ENCODE data around the gene CDC42EP1. TPM values are rescaled to one million over a fixed set of nuclear protein-coding genes. Genes with fewer than 3 reads are reported as not detected.
"Not testable (repeated sequence)": the region's sequence is repeated elsewhere in the genome, so short reads cannot be mapped to it uniquely, and the experiment has no call there.

Gene CDC42EP1
- total RNA-seq, 1 donor from 2014 or later, result 14.6 TPM

DNA sequence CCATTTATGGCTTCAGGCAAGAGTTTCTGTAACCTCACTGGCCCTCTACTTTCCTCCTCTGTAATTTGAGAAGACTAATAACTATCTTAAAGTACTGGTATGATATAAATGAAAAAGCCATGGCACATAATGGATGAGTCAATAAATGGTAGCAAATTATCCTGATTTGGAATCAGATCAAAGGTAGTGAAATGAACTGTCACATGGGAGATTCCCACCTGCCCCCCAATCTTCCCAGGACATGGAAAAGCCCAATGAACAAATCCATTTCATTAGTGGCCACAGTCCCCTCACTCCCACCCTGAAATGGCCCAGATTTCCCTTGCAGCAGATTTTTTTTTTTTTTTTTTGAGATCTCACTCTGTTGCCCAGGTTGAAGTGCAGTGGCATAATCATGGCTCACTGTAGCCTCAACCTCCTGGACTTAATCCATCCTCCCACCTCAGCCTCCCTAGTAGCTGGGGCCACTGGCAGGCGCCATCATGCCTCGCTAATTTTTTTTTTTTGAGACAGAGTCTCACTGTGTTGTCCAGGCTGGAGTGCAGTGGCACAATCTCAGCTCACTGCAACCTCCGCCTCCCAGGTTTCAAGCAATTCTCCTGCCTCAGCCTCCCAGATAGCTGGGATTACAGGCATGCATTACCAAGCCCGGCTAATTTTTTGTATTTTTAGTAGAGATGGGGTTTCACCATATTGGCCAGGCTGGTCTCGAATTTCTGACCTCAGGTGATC is 42.4 kb downstream of the CDC42EP1 start:
- ATAC-seq; intact Hi-C loops (cut with micrococcal nuclease); DNase-seq: not testable (repeated sequence)

DNA sequence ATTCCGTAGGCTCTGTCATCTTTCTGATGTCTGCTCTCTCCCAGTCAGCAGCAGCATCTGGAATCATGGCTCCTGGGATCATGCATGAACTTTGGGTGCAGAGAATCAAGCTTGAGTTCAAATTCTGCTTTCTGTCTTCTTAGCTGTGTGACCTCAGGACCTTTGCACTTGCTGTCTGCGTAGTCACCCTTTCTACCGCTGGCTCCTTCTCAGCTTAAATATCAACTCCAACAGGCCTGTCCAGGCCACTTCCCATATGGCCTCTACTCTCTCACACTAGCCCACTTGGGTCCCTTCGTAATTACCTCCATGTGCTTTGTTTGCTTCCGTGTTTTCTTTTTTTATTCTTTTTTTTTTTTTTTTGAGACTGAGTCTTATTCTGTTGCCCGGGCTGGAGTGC is 43.8 kb downstream of the CDC42EP1 start:
- ATAC-seq, result no peak
- intact Hi-C loops (cut with micrococcal nuclease), result no loop called here

DNA sequence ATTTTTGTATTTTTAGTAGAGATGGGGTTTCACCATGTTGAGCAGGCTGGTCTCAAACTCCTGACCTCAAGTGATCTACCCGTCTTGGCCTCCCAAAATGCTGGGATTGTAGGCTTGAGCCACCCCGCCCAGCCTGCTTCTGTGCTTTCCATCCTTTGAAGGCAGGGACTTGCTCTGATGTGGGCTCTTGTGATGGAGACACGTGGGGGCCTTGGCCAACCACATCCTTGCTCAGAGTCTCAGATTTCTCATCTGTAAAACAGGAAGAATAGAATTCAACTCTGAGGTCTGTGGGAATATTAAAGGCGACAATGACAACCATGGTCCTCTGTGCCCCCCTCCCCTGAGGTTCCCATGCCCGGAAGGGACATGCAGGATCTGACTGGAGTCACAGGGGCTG is 44.6 kb downstream of the CDC42EP1 start:
- ATAC-seq (no peak), DNase-seq (no peak)
- intact Hi-C loops (cut with micrococcal nuclease), result no loop called here

More for the DNA sequence above, 43.8 kb downstream of the CDC42EP1 start:
- DNase-seq, result no peak

DNA sequence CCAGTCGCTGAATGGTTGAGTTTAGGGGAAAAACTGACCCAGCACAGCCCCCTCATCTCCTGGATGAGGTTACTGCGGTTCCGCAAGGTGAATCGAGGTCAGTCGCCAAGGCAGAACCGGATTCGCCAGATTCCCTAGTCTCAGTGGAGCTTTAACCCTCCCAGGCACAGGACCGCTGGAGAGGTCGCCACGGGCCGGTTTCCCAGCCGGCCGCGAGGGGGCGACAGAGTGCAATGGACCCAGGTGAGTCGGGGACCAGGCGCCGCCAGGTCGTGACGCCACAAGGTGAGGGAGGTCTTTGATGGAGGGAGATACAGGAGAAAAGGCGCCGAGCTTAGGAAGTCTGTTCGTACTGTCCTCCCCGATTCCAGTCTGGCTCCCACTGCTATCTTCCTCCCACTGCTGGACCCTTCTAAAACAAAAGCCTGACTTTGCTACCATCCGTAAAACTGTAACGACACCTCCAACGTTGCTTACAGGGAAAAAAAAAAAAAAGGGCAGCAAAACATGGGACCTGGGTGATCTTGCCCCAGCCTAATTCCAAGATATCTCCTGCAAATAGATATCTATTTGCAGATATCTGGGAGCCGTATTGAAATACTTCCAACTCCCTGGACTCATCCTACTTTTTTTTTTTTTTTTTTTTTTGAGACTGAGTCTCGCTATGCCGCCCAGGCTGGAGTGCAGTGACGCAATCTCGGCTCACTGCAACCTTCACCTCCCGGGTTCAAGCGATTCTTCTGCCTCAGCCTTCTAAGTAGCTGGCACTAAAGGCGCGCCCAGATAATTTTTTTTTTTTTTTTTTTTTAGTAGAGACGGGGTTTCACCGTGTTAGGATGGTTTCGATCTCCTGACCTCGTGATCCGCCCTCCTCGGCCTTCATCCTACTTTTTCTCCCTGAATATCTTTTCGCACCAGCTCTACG is 47.0 kb downstream of the CDC42EP1 start:
- DNase-seq (peak; percentile 88), ATAC-seq (peak; percentile 23)
- intact Hi-C loops (cut with micrococcal nuclease), result no loop called here

DNA sequence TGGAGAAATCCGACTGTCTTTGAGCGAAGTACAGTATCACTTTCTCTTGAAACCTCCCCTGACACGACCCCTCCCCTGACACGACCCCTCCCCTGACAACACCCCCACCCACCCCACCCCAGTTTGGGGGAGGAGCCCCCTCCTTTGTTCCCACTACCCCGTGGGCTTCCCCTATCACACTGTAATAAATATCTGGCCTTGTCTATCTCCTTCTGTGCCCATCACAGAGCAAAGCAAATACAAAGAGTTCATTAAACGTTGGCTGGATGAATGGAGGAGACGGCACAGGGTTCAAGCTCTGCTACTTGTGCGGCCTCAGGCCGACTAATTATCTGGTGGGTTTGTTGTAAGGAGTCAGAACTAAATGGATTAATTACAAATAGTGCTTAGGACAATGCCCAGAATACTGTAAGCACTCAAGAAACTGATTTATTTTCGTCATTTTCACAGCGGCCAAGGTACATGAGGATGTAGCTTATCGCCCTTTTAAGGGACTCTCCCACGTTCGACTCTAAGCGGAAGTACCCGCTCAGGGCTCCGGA is 47.7 kb downstream of the CDC42EP1 start:
- intact Hi-C loops (cut with micrococcal nuclease), result no loop called here
- DNase-seq (no peak), ATAC-seq (peak; percentile 0)

DNA sequence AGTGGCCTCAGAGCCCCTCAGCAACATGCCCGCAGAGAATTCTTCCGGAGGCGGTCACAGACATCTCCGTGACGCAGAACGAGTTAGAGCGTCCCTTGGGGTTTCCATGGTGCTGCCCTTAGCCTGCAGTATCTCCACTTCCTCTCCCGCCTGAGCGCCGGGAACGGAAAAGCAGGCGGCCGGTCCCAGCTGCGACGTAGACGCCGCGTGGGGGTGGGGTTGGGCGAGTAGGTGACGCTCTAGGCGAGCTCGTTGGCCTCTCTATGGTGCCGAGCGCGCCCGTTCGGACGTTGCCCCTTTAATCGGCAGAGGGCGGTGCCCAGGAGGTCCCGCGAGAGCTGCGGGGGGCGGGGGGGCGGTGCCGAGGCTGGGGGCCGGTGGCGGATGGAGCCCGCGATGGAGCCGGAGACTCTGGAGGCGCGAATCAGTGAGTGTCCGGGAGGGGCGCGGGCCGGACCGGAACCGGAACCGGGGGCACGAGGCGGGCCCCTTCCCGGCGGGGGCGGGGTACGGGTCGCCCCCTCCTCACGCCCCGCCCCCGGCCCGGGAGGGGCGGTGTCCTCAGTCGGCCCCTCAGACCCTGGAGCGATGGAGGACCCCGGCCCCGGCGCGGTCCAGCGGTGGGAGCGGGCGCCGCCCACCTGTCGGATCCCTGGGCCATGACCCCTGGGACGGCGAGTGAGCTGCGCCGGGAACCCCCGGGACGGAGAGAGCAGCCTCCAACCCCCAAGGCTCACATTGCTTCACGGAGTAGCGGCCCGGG is 48.4 kb downstream of the CDC42EP1 start, which contains the start of gene GGA1:
TSS of gene GGA1 (plus strand) at position 358 of the 763 bp plus-strand sequence. CDS start at position 385, 27 bp downstream.
- ATAC-seq, result peak; percentile 91
- intact Hi-C loops (cut with micrococcal nuclease), result no loop called here

DNA sequence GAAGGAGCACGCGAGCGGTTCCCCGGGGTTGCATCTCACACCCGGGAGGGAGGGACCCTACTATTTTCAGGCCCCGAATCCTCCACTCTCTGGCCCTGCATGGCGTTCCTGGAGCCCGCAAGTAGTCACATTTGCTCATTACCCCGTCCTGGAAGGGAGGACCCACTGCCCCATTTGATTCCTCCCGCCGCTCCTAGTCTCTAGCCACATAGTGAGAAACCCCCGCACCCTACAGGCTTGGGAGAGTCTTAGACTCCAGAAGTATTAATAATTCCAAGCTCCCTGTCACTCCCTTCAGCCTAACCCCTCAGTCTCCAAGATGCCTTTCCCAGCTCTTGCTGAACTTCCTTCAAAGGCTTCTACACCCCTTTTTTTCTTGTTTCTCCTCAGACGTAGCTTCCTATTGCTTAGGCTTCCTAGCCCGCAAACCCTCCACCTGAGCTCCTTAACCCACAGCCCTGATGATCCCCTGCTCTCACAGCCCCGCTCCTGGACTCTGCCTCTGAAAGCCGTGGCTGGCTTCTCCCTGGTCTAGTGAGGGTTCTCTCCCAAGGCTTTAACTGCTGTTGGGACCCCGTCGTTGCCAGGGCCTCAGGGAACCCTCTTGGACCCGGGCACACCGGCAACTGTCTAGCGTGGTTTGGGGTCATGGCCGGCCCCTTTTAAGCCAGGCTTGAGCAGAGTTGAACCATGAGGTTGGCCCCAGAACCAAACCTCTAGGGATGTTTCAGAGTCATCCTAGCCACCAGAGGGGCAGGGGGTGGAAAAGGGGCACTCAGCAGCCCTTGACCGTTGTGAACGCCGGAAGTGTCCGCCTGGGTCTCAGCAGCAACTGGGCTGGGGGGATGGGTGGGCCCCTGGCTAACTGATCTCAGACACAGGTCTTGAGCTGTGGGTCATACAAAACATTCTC is 49.2 kb downstream of the CDC42EP1 start:
- no peak for ATAC-seq
- DNase-seq, result no peak
- intact Hi-C loops (cut with micrococcal nuclease), result no loop called here

More for the DNA sequence above, 48.4 kb downstream of the CDC42EP1 start, which contains the start of gene GGA1:
- peak; percentile 97 for DNase-seq

DNA sequence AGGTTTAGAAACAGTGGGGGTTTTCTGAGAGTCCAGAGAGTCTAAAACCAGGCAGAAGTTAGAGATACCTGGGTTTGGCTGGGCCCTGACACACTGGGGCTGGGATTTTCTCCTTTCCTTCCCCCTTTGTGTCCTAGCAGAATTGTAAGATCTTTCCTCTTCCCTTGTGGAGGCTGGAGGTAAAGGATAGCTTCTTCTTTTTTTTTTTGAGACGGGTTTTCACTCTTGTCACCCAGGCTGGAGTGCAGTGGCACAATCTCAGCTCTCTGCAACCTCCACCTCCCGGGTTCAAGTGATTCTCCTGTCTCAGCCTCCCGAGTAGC is 49.8 kb downstream of the CDC42EP1 start:
- DNase-seq; intact Hi-C loops (cut with micrococcal nuclease); ATAC-seq: not testable (repeated sequence)

DNA sequence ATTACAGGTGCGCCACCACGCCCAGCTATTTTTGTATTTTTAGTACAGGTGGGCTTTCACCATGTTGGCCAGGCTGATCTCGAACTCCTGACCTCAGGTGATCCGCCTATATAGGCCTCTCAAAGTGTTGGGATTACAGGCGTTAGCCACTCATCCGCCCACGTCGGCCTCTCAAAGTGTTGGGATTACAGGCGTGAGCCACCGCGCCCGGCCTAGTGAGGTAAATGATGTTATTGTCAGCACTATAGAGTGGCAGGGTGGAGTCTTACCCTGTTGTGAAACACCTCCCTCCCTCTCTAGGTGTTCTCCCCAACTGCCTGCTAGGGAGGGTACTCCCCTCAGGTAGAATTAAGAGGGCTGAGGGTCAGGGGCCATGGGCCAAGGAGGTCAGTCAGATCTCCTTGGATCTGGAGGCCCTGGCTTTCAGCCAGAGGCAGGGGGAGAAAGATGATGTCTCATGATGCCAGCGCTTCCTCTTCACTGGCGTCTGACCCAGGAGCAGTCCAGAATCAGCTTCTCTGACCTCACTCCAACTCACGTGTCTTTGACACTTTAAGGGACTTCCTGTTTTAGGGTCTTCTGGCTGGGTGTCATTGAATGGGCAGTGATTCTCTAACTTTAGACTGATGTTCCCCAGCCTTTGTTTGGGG is 50.3 kb downstream of the CDC42EP1 start:
- ATAC-seq (no peak), DNase-seq (no peak)
- intact Hi-C loops (cut with micrococcal nuclease), result no loop called here

DNA sequence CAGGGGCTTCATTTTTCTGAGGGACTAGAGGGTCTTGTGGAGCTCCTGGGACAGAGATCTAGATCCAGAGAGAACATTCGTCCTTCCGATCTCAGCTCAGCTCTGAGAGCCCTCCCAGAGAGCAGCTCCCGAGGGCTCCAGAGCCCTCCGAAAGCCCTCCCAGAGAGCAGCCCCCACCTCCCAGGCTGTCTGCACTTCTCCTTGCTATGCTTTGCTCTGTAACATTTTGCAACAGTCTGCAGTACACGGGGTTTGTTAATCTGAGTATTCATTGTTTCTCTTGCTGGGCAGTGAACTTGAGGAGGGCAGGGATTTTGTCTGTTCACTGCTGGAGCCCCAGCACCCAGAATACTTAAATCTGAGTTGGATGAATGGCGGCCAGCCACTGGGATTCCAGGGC is 50.9 kb downstream of the CDC42EP1 start:
- intact Hi-C loops (cut with micrococcal nuclease), result no loop called here
- ATAC-seq, result no peak

DNA sequence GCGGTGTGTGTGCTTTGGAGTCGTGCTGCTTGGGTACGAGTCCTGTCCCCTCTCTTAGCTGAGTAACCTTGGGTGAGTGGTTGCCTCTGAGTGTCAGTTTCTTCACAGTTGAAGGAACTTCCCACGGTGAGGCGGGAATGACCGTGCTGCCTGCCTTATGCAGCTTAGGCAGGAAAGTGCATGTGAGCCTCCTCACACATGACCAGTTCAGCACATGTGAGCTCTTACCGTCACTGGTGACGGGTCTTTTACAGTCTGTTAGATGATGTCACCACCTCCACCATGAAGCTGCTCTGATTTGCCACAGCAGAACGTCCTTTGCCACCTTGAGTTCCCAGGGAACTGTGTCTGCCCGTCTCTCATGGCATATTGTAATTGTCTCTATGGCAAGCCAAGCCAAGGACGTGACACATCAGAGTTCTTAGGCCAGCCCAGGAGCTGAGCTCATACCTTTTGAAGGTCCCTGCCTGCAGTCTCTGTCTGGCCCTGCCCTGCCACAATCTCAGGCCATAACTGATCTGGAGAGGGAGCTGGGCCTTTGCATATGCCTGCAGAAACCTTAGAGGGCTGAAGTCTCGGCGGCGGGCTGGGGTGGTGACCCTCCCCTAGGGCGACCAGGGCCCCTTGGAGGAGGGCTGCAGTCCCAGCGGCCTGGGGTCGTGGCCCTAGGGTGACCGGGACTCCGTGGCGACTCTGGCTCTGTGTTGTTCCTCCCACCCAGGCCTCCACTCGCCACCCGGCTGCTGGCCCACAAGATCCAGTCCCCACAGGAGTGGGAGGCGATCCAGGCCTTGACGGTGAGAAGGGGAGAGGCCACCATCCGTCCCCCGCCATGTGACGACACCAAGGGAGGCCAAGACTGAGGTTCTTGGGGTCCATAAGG is 56.2 kb downstream of the CDC42EP1 start:
- DNase-seq, result no peak
- no peak for ATAC-seq
- intact Hi-C loops (cut with micrococcal nuclease), result no loop called here

More for the DNA sequence above, 50.9 kb downstream of the CDC42EP1 start:
- DNase-seq, result no peak

DNA sequence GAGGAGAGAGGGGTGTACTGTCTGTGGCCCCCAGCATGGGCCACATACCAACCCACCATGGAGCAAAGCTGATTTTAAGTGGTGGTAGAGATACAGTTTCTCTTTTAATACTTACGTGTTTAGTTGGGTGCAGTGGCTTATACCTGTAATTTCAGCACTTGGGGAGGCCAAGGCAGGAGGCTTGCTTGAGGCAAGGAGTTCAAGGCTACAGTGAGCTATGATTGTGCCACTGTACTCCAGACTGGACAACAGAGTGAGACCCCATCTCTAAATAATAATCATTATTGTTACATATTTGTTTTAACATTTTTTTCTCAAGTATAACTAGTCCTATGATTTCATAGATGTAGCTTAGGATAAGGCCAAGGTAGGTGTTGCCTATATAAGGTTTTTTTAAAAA is 57.2 kb downstream of the CDC42EP1 start:
- intact Hi-C loops (cut with micrococcal nuclease), result no loop called here
- ATAC-seq (no peak), DNase-seq (no peak)

DNA sequence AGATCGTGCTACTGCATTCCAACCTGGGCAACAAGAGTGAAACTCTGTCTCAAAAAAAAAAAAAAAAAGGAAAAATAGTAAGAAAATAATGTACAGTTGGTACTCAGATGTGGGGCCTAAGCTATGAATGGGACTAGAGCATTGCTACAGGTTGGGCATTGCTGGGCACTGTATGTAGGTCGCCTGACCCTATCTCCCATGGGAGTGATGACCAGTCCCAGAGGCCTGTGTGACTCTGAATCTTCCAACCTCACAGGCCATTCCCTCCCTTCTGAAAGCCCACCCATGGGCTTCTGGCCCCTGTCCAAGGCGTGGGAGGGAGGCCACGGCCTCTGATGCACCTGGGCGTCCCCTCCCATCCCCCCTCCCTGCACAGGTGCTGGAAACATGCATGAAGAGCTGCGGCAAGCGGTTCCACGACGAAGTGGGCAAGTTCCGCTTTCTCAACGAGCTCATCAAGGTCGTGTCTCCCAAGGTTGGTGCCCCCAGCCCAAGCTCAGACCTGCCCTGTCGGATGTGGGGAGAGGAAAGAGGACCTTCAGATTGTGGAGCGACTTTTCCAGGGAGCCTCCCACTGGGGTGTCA is 57.9 kb downstream of the CDC42EP1 start:
- intact Hi-C loops (cut with micrococcal nuclease), result no loop called here
- DNase-seq (no peak), ATAC-seq (no peak)

DNA sequence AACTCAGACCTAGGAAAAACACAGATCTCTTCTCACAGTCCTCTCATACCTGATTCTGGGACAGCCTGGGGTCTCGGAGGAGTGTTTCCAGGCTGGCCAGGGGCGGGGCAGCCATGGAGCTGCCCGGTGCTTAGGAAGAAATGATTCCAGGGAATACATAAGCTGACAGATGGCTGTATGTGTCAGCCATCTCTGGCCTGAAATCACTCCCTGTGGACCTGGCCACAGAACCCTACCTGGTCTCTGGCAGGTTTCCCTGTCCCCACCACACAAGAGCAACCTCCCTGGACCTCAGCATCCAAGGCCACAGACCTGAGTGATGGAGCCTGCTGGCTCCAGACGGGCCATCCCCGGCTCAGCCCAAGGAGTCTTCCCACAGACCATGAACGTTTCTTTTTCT is 58.4 kb downstream of the CDC42EP1 start:
- DNase-seq (no peak), ATAC-seq (no peak)
- intact Hi-C loops (cut with micrococcal nuclease), result no loop called here
